Measurements from ENCODE around the gene MEGF6.

The MEGF6 gene

GRCh38 chr1:3453891-3454810, 157.2 kb downstream of the MEGF6 start, which contains the start of gene ARHGEF16:
Gene ARHGEF16 (plus strand): TSS chr1:3454665. CDS start chr1:3463085, 8,420 bp downstream.
- Histone ChIP-seq H3K4me1 (peaks cover 5% of the 10 kb centered on the region), H3K4me2 (ENCODE audit: low read length) (peak within 1 kb of the TSS; percentile 65), H3K27me3 (ENCODE audit: control insufficient read depth, insufficient read depth, low read length) (no peaks in the 10 kb centered on the region), H3K9me3 (ENCODE audit: control insufficient read depth, low read length) (no peaks in the 10 kb centered on the region), H3K9ac (no peak within 1 kb of the TSS), H3K27ac (no peak within 1 kb of the TSS), H2AFZ (peak within 1 kb of the TSS; percentile 64), H3K4me3 (ENCODE audit: low read depth, low read length) (peak within 1 kb of the TSS; percentile 58), H3K79me2 (no peaks in the 10 kb centered on the region), H3K36me3 (ENCODE audit: control insufficient read depth, insufficient read depth, low read length) (no peaks in the 10 kb centered on the region)
- TF ChIP-seq, protein P1, sequence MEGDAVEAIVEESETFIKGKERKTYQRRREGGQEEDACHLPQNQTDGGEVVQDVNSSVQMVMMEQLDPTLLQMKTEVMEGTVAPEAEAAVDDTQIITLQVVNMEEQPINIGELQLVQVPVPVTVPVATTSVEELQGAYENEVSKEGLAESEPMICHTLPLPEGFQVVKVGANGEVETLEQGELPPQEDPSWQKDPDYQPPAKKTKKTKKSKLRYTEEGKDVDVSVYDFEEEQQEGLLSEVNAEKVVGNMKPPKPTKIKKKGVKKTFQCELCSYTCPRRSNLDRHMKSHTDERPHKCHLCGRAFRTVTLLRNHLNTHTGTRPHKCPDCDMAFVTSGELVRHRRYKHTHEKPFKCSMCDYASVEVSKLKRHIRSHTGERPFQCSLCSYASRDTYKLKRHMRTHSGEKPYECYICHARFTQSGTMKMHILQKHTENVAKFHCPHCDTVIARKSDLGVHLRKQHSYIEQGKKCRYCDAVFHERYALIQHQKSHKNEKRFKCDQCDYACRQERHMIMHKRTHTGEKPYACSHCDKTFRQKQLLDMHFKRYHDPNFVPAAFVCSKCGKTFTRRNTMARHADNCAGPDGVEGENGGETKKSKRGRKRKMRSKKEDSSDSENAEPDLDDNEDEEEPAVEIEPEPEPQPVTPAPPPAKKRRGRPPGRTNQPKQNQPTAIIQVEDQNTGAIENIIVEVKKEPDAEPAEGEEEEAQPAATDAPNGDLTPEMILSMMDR (IDR thresholded peaks at IDR 0.05): peak; percentile 23

DNA sequence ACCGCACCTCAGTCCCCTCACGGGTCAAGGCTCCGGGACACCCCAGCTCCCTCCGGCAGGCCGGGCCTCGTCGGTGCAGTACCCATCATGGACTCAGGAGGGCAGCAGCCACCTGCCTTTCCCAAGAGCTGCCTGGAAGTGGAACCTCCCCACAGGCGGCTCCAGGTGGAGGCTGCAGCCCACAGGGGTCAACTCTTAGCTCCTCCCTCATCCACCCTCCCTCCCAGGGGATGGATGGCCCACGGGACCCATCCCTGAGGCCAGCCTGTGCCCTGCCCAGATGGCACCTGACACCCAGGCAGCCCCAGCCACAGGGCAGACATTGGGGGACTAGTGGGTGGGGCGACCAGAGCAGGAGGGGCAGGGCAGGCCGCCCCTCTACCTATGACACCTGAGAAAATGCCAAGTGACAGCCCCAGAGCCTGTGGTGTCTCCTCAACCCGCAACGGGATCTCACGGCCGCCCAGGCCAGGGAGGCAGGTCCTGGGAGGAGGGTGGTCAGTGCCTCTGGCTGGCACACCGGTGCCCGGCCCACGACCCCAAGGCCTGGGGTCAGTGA, 158.0 kb downstream of the MEGF6 start:
- no peaks in the 10 kb centered on the region for H3K9me3 ChIP-seq (ENCODE audit: control insufficient read depth, low read length)
- H3K27me3 ChIP-seq (ENCODE audit: control insufficient read depth, insufficient read depth, low read length): no peaks in the 10 kb centered on the region
- peaks cover 5% of the 10 kb centered on the region for H3K4me1 ChIP-seq
- no peak overlapping the region for H3K27ac ChIP-seq
- H3K9ac ChIP-seq: no peak overlapping the region
- H3K36me3 ChIP-seq (ENCODE audit: control insufficient read depth, insufficient read depth, low read length): no peaks in the 10 kb centered on the region
- no peak overlapping the region for H3K4me3 ChIP-seq (ENCODE audit: low read depth, low read length)
- peak overlapping the region; percentile 65 for H3K4me2 ChIP-seq (ENCODE audit: low read length)
- TF ChIP-seq, protein P1 (IDR thresholded peaks at IDR 0.05): peak; percentile 89
- no peaks in the 10 kb centered on the region for H3K79me2 ChIP-seq
- H2AFZ ChIP-seq: no peak overlapping the region

DNA sequence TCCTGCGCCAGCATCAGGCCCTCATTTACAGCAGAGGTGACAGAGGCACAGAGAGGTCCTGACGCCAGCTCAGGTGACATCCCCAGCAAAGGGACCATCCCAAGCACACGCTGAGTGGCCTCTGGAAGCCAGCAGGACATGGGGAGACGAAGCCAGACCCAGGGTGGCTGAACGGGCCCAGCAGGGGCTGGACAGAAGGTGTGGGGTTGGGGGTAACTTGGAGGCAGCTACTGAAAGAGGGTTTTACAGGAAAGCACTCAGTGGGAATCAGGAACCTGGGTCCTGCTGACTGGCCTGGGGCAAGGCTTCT, 158.5 kb downstream of the MEGF6 start:
- Histone ChIP-seq H3K4me1 (peaks cover 5% of the 10 kb centered on the region), H3K36me3 (ENCODE audit: control insufficient read depth, insufficient read depth, low read length) (no peaks in the 10 kb centered on the region), H3K4me2 (ENCODE audit: low read length) (no peak overlapping the region), H3K79me2 (no peaks in the 10 kb centered on the region), H2AFZ (no peak overlapping the region), H3K27me3 (ENCODE audit: control insufficient read depth, insufficient read depth, low read length) (no peaks in the 10 kb centered on the region), H3K4me3 (ENCODE audit: low read depth, low read length) (no peak overlapping the region), H3K27ac (no peak overlapping the region), H3K9me3 (ENCODE audit: control insufficient read depth, low read length) (no peaks in the 10 kb centered on the region), H3K9ac (no peak overlapping the region)
- TF ChIP-seq, protein P1 (IDR thresholded peaks at IDR 0.05): no peak

DNA sequence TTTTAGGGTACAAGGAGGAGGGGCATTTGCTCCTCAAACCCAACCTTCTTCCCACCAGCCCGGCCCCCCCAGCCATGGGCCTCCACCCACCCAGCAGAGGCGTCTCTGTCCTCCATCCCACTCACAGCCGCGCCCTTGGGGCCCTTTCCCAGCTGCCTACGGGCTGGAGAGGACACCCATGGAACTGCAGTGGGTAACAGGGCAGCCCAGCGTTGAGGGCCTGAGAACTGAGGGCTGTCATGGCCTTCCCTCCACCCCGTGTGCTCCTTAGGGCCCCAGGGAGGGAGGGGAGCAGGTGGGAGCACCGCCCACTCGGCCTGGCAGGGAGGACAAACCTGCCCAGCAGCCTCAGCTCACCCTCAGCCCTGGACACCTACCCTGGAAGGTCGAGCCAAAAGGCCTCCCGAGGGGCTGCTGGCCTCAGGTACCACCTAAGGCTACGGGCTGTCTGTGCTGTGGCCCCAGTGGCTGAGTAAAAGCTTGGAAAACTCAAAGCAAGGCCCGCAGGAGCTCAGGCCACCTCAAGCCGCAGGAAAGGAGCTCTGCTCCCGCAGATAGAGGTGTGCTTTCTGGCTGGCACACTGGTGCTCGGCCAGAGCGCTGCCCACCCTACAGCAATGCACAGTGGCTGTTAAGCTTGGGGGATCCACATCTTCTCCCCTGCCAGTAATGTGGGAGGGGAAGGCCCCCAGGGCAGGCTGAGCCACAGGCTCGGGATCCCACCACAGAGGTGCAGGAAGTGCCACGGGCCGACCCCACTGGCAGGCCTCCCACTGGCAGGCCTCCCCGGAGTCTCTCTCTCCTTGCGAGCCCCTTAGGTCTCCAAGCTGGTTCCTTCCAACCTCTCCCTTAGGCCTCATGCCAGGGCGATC, 159.1 kb downstream of the MEGF6 start:
- Histone ChIP-seq H3K4me1 (peaks cover 5% of the 10 kb centered on the region), H3K4me2 (ENCODE audit: low read length) (no peak overlapping the region), H2AFZ (no peak overlapping the region), H3K79me2 (no peaks in the 10 kb centered on the region), H3K27ac (no peak overlapping the region), H3K9me3 (ENCODE audit: control insufficient read depth, low read length) (no peaks in the 10 kb centered on the region), H3K9ac (no peak overlapping the region), H3K27me3 (ENCODE audit: control insufficient read depth, insufficient read depth, low read length) (no peaks in the 10 kb centered on the region), H3K36me3 (ENCODE audit: control insufficient read depth, insufficient read depth, low read length) (no peaks in the 10 kb centered on the region), H3K4me3 (ENCODE audit: low read depth, low read length) (no peak overlapping the region)
- TF ChIP-seq, protein P1 (IDR thresholded peaks at IDR 0.05): no peak

All from parathyroid adenoma (tissue), 2 donors.